Neural cell (in vitro differentiated cells): ENCODE results near the gene EIF2B2.

Experiments used
- EZH2 ChIP-seq: fragments of 200-600, 300-800 bp; shearing (Covaris generic), sonication (generic); IDR thresholded peaks from 2 replicates; pipeline ENCODE4 v1.6.1; 2014; ENCODE audit warnings: antibody characterized with exemption, low read length, borderline replicate concordance, mild to moderate bottlenecking; ENCODE audit not compliant: insufficient read depth, poor library complexity, severe bottlenecking
- SMC3 ChIP-seq: fragments of 450-650 bp; conservative IDR thresholded peaks from 2 replicates; pipeline ENCODE4 v1.6.1; 2014; ENCODE audit warnings: antibody characterized with exemption, mild to moderate bottlenecking, moderate library complexity; ENCODE audit not compliant: poor library complexity
- TF ChIP-seq, protein P1 (sequence below): fragments of 450-650 bp; IDR thresholded peaks from 2 replicates; pipeline ENCODE4 v1.5.1; 2014; ENCODE audit warnings: antibody characterized with exemption, mild to moderate bottlenecking, moderate library complexity; ENCODE audit not compliant: poor library complexity, severe bottlenecking
- TF ChIP-seq, protein P2 (sequence below): IDR thresholded peaks from 2 replicates; pipeline ENCODE4 v1.6.1; 2012; ENCODE audit warnings: borderline replicate concordance

DNA sequence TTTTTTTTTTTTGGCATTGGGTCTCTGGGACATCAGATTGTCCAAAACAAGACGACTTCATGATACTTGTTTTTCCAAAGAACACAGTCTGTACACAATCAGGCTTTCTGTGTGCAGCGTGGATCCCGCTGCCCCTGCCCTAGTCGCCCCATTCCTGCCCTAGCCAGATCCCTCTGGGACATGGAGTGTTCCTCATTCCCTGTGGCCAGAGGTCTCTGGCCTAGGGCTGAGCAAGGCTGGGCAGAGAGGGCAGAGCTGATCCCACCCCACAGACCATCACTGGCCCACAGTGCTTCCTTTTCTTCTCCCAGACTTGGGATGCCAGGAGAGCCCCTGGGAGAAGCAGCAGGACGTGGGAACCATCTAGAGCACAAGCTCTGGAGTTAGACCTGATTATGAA lies 20.9 kb upstream of the EIF2B2 start:
- TF ChIP-seq, protein P1, sequence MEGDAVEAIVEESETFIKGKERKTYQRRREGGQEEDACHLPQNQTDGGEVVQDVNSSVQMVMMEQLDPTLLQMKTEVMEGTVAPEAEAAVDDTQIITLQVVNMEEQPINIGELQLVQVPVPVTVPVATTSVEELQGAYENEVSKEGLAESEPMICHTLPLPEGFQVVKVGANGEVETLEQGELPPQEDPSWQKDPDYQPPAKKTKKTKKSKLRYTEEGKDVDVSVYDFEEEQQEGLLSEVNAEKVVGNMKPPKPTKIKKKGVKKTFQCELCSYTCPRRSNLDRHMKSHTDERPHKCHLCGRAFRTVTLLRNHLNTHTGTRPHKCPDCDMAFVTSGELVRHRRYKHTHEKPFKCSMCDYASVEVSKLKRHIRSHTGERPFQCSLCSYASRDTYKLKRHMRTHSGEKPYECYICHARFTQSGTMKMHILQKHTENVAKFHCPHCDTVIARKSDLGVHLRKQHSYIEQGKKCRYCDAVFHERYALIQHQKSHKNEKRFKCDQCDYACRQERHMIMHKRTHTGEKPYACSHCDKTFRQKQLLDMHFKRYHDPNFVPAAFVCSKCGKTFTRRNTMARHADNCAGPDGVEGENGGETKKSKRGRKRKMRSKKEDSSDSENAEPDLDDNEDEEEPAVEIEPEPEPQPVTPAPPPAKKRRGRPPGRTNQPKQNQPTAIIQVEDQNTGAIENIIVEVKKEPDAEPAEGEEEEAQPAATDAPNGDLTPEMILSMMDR = no peak
- no peak for TF ChIP-seq EZH2
- TF ChIP-seq, protein P2, sequence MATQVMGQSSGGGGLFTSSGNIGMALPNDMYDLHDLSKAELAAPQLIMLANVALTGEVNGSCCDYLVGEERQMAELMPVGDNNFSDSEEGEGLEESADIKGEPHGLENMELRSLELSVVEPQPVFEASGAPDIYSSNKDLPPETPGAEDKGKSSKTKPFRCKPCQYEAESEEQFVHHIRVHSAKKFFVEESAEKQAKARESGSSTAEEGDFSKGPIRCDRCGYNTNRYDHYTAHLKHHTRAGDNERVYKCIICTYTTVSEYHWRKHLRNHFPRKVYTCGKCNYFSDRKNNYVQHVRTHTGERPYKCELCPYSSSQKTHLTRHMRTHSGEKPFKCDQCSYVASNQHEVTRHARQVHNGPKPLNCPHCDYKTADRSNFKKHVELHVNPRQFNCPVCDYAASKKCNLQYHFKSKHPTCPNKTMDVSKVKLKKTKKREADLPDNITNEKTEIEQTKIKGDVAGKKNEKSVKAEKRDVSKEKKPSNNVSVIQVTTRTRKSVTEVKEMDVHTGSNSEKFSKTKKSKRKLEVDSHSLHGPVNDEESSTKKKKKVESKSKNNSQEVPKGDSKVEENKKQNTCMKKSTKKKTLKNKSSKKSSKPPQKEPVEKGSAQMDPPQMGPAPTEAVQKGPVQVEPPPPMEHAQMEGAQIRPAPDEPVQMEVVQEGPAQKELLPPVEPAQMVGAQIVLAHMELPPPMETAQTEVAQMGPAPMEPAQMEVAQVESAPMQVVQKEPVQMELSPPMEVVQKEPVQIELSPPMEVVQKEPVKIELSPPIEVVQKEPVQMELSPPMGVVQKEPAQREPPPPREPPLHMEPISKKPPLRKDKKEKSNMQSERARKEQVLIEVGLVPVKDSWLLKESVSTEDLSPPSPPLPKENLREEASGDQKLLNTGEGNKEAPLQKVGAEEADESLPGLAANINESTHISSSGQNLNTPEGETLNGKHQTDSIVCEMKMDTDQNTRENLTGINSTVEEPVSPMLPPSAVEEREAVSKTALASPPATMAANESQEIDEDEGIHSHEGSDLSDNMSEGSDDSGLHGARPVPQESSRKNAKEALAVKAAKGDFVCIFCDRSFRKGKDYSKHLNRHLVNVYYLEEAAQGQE = no peak
- no peak for TF ChIP-seq SMC3
